Stimulated activated CD8-positive, alpha-beta memory T cell treated with anti-CD3 and anti-CD28 coated beads, Interleukin-12 subunit alpha, Interleukin-12 subunit beta, amount 100 ng/mL, for 4 hours (primary cell): ENCODE measurements around the gene ARHGAP6.

ENCODE experiments used
- DNase-seq: peaks from one replicate; pipeline ENCODE4 v3.0.0-alpha.2; 2020; ENCODE audit warnings: low read depth

ARHGAP6 gene

GRCh38 chrX:11464836-11465463, 200.8 kb downstream of the ARHGAP6 start:
- DNase-seq = no peak

- no peak for DNase-seq
Observed at GRCh38 chrX:11464380-11464779, 201.3 kb downstream of the ARHGAP6 start.

- DNase-seq = no peak
Observed at GRCh38 chrX:11462648-11463047, 203.1 kb downstream of the ARHGAP6 start.

- DNase-seq = no peak
Observed at GRCh38 chrX:11462136-11462535, 203.6 kb downstream of the ARHGAP6 start.

GRCh38 chrX:11461201-11462001, 204.3 kb downstream of the ARHGAP6 start:
- DNase-seq = no peak

- no peak for DNase-seq
Observed at GRCh38 chrX:11460347-11460746, 205.4 kb downstream of the ARHGAP6 start.

GRCh38 chrX:11458170-11458569, 207.6 kb downstream of the ARHGAP6 start:
- no peak for DNase-seq

- no peak for DNase-seq
Observed at GRCh38 chrX:11451151-11451550, 214.6 kb downstream of the ARHGAP6 start.

- DNase-seq = no peak
Observed at GRCh38 chrX:11450354-11450753, 215.4 kb downstream of the ARHGAP6 start.

- DNase-seq = no peak
Observed at GRCh38 chrX:11449613-11450012, 216.1 kb downstream of the ARHGAP6 start.

GRCh38 chrX:11447418-11447817, 218.3 kb downstream of the ARHGAP6 start:
- no peak for DNase-seq

- no peak for DNase-seq
Observed at GRCh38 chrX:11446949-11447348, 218.8 kb downstream of the ARHGAP6 start.

- DNase-seq = no peak
Observed at GRCh38 chrX:11446336-11446735, 219.4 kb downstream of the ARHGAP6 start.

- DNase-seq = no peak
Observed at GRCh38 chrX:11445540-11445939, 220.2 kb downstream of the ARHGAP6 start.

- DNase-seq = no peak
Observed at GRCh38 chrX:11444052-11444451, 221.7 kb downstream of the ARHGAP6 start.

GRCh38 chrX:11439846-11440245, 225.9 kb downstream of the ARHGAP6 start:
- no peak for DNase-seq

GRCh38 chrX:11438767-11439166, 227.0 kb downstream of the ARHGAP6 start:
- DNase-seq = no peak

- no peak for DNase-seq
Observed at GRCh38 chrX:11438380-11438723, 227.4 kb downstream of the ARHGAP6 start.

GRCh38 chrX:11437642-11438379, 227.9 kb downstream of the ARHGAP6 start:
- DNase-seq = no peak

GRCh38 chrX:11435568-11435967, 230.2 kb downstream of the ARHGAP6 start:
- DNase-seq = no peak

- no peak for DNase-seq
Observed at GRCh38 chrX:11434607-11435006, 231.1 kb downstream of the ARHGAP6 start.

- no peak for DNase-seq
Observed at GRCh38 chrX:11431786-11432185, 233.9 kb downstream of the ARHGAP6 start.

- no peak for DNase-seq
Observed at GRCh38 chrX:11430271-11430670, 235.4 kb downstream of the ARHGAP6 start.
